Measurements from ENCODE around the gene APELA.
"Not testable (repeated sequence)": the region's sequence is repeated elsewhere in the genome, so short reads cannot be mapped to it uniquely, and the experiment has no call there.

APELA gene, protein sequence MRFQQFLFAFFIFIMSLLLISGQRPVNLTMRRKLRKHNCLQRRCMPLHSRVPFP

DNA sequence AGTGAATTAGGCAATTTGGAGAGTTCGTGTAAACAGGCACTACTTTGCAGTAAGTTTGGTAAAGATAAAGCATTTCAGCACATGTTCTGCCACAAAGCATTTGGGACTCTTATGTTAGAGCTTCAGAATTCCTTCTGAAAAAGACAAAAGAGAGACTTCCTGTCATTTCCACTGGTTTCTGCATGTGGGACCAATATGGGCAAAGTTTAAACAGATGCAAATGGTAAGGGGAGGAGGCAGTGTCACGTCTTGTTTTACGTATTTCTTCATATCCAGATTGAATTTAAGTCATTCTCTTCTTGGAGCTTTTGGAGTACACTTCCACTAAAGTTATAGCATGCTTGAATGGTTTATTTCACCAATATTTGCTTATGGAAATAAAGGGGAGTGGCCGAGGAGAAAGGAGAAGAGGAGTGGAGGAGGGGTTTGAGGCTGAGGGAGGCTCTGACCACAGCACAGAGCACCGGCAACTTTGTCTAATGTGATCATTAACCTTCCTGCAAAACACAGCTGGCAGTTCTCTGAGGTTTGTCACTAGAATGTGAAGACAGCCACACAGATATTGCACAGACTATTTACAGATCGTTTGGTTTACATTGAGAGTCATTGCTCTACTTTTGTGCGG is at the start of gene APELA:
Gene APELA (plus strand): TSS at position 479 of the 625 bp plus-strand sequence. CDS start 154 bp downstream, outside the sequence.
- DNase-seq (ENCODE audit: low read depth): no peak

DNA sequence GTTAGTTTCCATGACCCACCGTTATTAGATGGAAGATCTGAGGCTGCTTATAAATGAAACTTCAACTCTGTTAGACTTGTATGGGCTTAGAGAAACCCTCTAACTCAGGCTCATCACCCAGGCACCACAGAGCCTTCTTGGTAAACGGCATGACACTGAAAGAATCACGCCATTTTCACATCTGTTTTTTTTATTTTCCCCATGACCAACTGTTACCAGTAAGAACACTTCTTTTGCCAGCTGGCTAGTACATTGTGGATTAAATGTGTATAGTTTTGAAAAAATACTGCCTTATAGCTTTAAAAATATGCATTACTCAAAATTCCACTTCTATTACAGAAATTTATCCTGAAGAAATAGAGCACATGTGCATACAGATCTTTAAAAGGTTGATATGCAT is 48.0 kb upstream of the APELA start:
- no peak for DNase-seq (ENCODE audit: low read depth)

DNA sequence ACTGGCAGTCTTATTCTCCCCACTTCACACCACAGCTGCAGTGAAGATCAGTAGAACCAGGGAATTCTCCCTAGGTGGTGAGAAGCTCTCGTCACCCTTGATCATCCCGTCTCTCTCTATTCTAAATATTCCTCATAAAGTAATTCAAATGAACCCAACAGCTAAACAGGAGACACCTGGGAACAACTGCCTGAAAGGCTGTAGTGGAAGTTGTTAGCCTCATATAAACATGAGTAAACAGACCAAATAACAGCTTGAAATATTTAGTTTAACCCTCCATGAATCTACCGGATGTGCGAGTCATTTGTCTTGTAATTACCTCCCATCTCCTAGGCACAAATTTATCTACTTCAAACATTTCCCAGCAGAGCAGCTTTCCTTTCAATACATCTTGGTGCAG is 30.4 kb upstream of the APELA start:
- no peak for DNase-seq (ENCODE audit: low read depth)

DNA sequence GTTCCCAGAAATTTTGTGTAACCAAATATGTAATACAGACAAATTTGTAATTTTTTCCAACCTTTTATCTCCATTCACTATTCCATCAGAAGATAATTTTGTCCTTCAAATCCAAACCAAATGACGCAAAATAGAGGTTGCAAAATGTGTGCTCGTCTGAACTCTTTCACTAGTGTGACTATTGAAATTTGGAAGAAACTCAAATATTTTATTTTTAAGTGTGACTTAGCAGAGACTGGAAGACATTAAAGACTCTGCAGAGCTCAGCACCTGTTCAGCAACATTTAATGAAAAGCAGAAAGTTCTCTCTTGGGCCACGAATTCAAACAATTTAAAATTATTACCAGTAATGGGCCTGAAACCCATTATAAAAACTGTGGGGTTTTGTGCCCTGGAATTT is 30.0 kb upstream of the APELA start:
- no peak for DNase-seq (ENCODE audit: low read depth)

DNA sequence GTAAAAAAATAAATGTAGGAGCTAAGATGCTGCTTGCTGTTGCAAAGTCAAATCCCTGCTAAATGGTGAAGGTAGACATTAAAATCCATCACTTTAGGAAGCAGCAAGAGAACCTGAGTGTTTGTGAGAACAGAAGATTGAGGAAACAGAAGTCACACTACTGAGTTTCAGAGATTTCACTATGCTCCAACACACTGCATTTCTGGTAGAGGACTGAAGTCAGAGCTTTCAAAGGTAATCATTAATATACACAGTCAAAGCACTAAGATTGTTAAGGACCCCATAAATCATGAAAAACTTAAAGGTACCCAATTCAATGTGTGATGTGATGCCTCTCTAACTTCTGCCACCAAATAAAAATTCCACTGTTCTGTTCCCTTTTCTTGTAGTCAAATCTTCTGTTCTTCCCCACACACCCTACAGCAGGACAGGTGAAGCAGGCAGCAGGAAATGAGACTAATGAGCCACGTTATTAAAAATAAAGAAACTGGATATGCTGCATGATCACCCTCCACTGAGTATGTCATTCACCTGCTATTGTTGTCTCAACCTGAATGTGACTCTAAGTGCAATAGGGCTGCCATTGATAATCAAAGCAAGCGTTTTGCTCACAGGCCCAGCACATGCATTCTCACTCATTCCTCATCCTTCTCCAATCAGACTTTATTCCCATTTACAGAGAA is 28.9 kb upstream of the APELA start:
- DNase-seq (ENCODE audit: low read depth): no peak

DNA sequence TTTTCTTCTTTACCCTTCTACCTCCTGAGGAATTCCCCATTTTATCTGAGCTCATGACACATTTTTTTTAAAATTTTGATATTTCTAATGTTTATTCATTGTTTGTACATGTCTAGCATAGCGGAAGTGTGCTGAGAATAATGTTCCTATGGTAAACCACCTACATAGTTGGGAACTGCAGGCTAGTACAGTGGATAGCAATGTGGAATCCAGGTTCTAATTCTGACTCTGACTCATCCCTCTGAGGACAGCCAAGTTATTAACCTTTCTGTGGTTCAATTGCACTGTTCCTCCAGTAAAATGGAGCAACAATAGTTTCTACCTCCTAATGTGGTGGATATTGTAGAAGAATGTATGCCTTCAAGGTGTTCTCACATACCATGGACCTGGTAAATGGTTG is 20.6 kb upstream of the APELA start:
- DNase-seq (ENCODE audit: low read depth): no peak

DNA sequence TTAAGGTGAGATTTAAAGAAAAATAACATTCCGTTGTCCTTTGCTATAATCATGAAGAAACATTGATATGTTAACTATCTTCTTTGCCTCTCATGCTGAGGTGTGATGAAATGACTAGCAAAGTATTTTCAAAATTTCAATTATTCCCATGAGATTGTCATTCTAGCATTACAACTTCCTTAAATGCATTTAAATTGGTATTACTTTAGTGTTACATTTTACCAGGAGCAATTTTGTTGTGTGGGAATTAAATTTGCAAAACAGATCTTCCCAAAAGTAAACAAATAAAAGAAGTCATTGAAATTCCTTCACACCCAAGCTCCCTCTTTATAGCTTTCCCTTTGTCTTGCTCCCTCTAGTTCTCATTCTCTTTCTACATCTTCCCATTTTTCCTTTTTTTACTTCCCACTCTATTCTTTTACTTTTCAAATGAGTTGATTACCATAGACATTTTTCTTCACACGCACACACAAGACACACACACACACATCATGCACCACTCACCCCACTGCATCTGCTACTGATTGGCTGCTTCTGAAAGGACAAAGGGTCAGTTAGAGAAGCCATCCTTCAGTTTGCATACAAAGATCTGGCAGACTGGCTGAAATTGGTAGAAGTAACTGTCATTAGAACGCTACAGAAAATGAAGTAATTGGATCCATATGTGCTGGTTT is 10.0 kb upstream of the APELA start:
- no peak for DNase-seq (ENCODE audit: low read depth)

DNA sequence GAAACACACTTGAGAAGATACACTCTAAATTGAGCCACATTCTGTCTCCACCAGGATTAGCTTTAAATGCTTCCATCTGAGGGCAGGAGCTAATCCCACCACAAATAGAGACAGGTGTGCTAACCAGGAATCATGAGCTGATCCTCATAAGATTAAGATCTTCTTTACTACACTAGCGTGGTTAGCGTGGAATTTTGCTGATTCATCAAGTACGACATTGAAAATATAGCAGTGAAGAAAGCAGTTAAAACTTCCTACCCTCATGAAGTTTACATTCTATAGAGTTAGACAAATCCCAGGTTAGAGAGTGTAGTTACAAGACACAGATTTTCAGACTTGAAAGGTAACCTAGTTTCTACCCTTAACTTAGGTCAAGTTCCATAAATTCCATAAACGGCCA is 5.3 kb upstream of the APELA start:
- no peak for DNase-seq (ENCODE audit: low read depth)

DNA sequence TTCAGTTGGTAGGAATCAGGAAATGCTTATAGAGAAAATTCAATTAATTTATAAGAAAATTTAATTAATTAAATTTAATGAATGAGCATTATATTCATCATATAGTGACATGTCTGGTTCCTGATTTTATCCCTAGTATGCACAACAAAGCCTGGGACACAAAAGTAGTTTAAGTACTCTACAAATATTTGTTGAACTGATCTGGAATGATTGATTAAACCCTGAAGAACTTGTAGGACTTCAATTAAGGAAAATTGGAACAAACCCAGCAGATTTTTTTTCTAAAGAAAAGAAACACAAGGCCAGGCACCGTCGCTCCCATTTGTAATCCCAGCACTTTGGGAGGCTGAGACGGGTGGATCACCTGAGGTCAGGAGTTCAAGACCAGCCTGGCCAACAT is 4.5 kb upstream of the APELA start:
- DNase-seq (ENCODE audit: low read depth): no peak

DNA sequence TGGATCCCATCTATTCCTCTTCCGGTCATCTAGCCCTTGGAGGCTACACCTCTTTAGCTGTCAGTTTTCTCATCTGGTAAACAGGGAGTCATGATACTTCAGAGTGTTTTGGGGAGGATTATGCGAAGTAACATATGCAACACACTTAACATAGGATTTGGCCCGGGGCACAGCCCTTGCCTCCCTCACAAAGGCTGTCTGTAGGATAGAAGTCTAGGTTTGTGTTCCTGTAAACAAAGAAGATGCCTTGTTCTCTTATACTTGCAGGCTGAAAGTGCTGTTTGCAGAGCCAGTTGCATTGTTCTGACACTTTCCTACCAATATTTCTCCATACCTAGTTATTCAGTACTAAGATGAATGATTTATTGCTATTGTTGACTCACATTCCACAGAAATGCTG is 2.2 kb upstream of the APELA start:
- no peak for DNase-seq (ENCODE audit: low read depth)

DNA sequence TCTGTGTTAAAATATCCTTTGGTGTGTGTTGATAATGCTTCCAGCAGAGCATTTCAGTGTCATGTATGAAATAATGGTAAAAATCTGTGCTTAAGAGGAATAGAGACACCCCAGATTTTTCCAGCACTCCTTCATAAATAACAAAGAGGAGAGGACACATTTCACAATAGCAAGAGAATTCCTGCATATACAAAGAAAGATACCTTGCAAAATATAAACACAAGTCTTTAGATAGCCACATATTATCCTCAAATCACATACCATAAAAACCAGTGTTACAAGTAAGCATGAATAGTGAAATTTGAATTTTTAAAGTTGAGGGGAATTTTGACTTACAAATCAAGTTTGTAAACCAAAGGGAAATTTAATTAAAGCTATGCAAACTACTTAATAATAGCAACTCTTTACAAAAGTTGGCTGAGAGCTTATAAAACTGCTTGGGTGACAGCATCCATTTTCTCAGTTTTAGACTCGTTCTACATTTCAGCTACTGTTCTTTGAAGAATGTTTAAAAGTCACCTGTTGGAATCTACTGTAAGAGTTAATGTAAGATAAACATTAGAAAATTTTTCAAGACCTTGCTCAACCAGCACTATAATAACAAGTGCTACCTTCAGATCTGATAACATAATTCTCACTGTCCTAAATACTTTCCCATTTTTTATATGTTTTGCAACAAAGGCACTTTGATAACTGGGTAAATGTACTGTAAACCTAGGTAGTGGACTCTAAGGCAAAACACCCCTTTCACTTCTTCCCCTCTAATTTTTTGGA is 3.7 kb downstream of the APELA start:
- DNase-seq (ENCODE audit: low read depth): no peak

DNA sequence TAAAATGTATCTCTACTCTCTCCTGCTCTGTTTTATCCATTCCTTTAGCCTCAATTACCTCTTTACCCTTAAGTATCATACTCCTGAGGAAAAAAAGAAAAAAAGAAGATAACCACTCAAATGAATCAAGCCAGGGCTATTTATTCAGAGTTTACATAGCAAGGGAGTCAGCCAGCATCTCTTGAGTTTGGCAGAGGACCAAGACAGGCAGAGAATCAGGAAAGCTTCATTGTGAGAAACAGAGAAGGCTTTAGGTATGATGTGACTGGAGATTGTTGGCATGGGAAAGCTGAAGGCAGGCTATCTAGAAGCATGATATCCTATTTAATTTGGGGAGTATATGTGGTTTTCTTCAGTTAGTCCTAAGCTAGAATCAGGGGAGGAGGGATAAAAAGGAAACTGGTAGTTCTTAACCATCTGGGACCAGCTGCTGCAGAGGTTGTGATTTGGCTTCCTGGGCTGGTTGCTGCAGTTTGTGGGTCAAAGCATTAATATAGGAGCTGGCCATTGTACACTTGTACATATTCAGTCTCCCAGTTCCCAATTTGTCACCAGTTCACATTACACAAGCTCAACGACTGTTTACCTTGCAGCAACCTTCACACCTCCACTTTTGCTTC is 11.2 kb downstream of the APELA start:
- DNase-seq (ENCODE audit: low read depth): no peak

DNA sequence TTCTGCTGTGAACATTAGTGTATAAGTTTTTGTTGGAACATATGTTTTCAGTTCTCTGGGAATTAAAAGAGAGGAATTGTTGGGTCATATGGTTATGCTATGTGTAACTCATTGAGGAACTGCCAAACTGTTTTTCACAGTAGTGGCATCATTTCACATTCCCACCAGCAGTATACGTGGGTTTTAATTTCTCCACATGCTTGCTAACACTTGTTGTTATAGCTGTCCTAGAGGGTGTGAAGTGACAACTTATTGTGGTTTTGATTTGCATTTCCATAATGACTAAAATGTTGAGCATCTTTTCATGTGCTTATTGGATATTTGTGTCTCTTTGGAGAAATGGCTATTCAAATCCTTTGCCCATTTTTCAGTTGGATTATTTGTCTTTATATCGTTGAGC is 13.7 kb downstream of the APELA start:
- DNase-seq (ENCODE audit: low read depth): no peak

DNA sequence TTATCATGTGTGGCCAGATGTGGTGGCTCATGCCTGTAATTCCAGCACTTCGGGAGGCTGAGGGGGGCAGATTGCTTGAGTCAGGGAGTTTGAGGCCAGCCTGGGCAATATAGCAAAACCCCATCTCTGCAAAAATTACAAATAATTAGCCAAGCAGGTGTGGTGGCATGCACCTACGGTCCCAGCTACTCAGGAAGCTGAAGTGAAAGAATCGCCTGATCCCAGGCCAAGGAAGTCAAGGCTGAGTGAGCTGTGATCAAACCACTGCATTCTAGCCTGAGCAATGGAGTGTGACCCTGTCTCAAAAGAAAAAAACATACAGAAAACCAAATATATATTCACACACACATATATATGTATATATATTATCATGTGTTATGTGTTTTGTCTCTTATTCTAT is 15.0 kb downstream of the APELA start:
- DNase-seq (ENCODE audit: low read depth): no peak

DNA sequence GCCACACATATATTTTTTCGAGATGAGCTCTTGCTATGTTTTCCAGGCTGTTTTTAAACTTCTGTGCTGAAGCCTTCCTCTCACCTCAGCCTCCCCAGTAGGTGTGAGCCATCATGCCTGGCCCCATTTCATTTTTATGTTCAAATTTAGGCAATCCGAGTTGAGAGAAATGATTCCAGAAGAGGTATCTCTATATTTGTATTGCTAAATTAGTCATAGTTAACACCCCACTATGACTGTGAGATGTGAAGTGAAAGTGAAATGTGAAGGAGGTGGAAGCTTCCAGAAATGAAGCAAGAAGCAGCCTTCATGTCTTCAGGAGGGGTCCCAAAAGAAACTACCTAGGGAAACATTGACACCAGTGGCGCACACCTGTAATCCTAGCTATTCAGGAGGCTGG is 17.7 kb downstream of the APELA start:
- DNase-seq (ENCODE audit: low read depth): no peak

DNA sequence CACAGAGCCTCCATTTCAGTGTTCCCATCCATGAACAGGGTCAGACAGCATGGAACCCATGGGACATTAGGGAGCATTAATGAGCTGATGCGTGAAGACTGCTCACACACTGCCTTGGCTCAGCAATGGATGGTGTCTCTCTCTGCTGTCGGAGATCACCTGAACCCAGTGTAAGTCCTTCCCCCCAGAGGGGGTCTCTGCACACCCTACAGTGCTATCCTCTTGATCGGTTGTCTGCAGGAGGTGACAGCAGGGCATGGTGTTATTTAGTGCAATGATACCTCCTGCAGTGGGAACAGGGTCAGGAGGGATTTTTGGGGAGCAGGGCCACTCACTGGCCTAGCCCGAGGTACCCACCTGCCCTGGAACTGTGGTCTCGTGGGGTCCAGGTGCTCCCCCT is 25.6 kb downstream of the APELA start:
- DNase-seq (ENCODE audit: low read depth): no peak

DNA sequence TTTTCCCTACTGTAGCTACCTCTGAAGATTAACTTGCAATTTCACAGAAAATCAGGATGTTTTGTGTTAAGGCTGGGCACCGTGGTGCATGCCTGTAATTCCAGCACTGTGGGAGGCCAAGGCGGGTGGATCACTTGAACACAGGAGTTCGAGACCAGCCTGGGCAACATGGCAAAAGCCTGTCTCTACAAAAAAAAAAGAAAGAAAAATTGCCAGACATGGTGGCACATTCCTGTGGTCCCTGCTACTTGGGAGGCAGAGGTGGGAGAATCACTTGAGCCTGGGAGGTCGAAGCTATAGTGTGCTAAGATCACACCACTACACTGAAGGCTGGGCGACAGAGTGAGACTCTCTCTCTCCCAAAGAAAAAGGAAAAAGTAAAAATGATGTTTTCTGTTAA is 27.4 kb downstream of the APELA start:
- no peak for DNase-seq (ENCODE audit: low read depth)

DNA sequence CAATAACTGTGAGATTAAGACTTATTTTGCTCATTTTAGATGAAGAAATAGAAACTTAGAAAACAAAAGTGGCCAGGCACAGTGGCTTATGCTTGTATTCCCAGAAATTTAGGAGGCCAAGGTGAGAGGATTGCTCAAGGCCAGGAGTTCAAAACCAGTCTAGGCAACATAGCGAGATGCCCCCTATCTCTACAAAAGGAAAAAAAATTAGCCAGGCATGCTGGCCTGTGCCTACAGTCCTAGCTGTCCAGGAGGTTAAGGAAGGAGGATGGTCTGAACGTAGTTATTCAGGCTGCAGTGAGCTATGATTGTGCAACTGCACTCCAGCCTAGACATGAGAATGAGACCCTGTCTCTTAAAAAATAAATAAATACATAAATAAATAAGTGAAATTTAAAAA is 28.0 kb downstream of the APELA start:
- DNase-seq (ENCODE audit: low read depth): no peak

DNA sequence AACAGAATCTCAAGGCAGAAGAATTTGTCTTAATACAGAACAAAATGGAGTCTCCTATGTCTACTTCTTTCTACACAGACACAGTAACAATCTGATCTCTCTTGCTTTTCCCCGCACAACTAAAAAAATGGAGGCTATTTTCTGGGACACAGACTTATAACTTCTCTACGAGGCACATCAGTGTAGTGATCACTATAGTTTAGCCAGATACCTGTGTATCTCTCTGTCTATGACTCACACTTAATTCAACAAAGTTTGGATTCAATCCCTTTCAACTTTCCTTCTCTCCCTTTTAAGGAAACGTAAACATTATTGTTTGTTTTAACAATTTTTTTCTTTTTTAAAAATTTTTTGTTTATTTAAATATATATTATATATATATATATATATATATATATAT is 29.4 kb downstream of the APELA start:
- no peak for DNase-seq (ENCODE audit: low read depth)

DNA sequence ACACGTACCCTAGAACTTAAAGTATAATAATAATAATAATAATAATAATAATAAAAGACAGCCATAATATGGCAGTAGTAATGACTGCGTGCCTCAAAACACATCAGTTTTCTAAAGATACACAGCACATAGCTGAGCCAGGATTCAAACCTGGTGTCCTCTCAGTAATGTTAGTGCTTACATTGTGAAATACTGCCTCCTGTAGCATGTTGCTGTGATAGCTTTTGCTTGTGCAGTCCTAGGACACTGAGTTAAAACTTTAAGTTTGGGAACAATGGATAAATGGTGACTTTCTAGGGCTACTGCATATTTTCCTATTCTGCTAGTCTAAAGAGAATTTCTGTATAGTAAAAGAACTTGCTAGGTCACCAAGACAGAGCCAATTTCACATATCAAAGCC is 36.5 kb downstream of the APELA start:
- not testable (repeated sequence) for DNase-seq (ENCODE audit: low read depth)

DNA sequence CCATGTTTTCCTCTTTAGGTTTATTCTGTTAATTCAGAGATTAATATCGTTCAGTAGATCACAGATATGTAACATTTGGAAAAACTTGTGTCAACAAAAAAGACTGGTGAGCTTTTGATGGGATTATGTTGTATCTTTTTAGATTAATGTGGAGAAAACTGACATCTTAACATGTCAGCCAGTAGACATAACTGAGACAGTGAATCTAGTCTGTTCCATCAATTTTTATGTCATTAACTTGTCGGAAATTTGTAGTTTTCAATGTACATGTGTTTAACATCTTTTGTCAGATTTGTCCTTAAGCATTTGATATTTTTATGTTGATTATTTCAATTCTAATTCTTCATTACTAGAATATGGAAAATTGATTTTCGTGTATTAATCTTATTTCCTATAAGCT is 42.0 kb downstream of the APELA start:
- DNase-seq (ENCODE audit: low read depth): no peak

DNA sequence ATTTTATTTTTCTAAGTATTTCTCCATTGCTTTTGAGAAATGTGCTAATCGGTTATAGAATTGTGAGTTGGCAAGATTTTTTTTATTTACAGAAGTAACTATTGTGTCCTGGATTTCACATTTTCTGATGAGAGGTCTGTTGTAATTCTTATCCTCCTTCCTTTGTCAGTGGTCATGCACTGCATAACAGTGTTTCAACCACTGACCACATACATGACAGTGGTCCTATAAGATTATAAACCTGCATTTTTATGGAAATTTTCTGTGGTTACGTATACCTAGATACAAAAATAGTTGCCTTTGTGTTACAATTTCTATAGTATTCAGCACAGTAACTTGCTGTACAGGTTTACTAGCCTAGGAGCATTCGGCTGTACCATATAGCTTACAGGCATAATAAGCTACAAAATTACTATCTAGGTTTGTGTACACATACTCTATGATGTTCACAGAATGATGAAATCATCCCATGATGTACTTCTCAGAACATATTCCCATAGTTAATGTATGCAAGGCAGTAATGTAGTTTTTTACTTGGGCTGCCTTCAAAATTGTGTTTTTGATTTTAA is 47.8 kb downstream of the APELA start:
- DNase-seq (ENCODE audit: low read depth): no peak

Data from activated T-helper 9 cell treated with anti-CD3 and anti-CD28 coated beads, Interleukin-2, amount 50 U/mL, for 16 hours (primary cell).